Neural crest cell (in vitro differentiated cells): ENCODE measurements around the gene TOM1L2. TPM values are rescaled to one million over a fixed set of nuclear protein-coding genes. Genes with fewer than 3 reads are reported as not detected.

Source experiments
- DNase-seq: peaks from one replicate; pipeline ENCODE4 v3.0.0; 2021; ENCODE audit warnings: low read depth, mixed read lengths, low spot score
- H3K27ac Mint-ChIP-seq: one replicate; pipeline ENCODE4 v1.8.0; 2021; ENCODE audit warnings: mild to moderate bottlenecking, mixed read lengths; ENCODE audit not compliant: unreplicated experiment
- H3K27me3 Mint-ChIP-seq: 2 replicates; pipeline ENCODE4 v1.8.0; 2021; ENCODE audit warnings: low read depth, mild to moderate bottlenecking, mixed read lengths
- H3K36me3 Mint-ChIP-seq: 2 replicates; pipeline ENCODE4 v1.8.0; 2021; ENCODE audit warnings: low read depth, mild to moderate bottlenecking, mixed read lengths
- H3K4me1 Mint-ChIP-seq: 2 replicates; pipeline ENCODE4 v1.8.0; 2021; ENCODE audit warnings: mixed read lengths
- H3K4me3 Mint-ChIP-seq: one replicate; pipeline ENCODE4 v1.8.0; 2021; ENCODE audit warnings: mild to moderate bottlenecking, mixed read lengths
- H3K9me3 Mint-ChIP-seq: 2 replicates; pipeline ENCODE4 v1.8.0; 2021; ENCODE audit warnings: mixed read lengths
- CTCF ChIP-seq: fragments of 200-600 bp; sonication (generic); conservative IDR thresholded peaks from 2 replicates; pipeline ENCODE4 v1.5.0; 2021; ENCODE audit warnings: antibody characterized with exemption, mild to moderate bottlenecking
- total RNA-seq: library from RNA; stranded (reverse); gene quantifications from 2 replicates; pipeline ENCODE4 v1.2.1, GENCODE V29; 2021

The TOM1L2 gene
- total RNA-seq, 1 donor from 2014 or later, result 15.9 TPM

GRCh38 chr17:17970699-17971430 lies 1.3 kb downstream of the TOM1L2 start:
- H3K9me3 Mint-ChIP-seq, result no peaks in the 10 kb centered on the region
- peaks cover 20% of the 10 kb centered on the region for H3K4me1 Mint-ChIP-seq
- no peak overlapping the region for H3K27ac Mint-ChIP-seq
- DNase-seq, result no peak
- H3K4me3 Mint-ChIP-seq, result peak overlapping the region; percentile 85
- no peaks in the 10 kb centered on the region for H3K36me3 Mint-ChIP-seq
- H3K27me3 Mint-ChIP-seq, result no peaks in the 10 kb centered on the region
- TF ChIP-seq CTCF, result no peak

GRCh38 chr17:17966399-17966798 lies 5.8 kb downstream of the TOM1L2 start:
- no peaks in the 10 kb centered on the region for H3K9me3 Mint-ChIP-seq
- no peak for DNase-seq
- H3K4me3 Mint-ChIP-seq, result no peak overlapping the region
- TF ChIP-seq CTCF, result no peak
- H3K36me3 Mint-ChIP-seq, result no peaks in the 10 kb centered on the region
- no peak overlapping the region for H3K27ac Mint-ChIP-seq
- H3K27me3 Mint-ChIP-seq, result no peaks in the 10 kb centered on the region
- H3K4me1 Mint-ChIP-seq, result peaks cover 9% of the 10 kb centered on the region

- Mint-ChIP-seq H3K4me3 (no peak overlapping the region), H3K9me3 (no peaks in the 10 kb centered on the region), H3K4me1 (peaks cover 3% of the 10 kb centered on the region), H3K27ac (peak overlapping the region; percentile 38), H3K27me3 (no peaks in the 10 kb centered on the region), H3K36me3 (no peaks in the 10 kb centered on the region)
- DNase-seq, result no peak
- TF ChIP-seq CTCF, result no peak
Measured at GRCh38 chr17:17965152-17965721, 7.0 kb downstream of the TOM1L2 start.

- H3K4me1 Mint-ChIP-seq, result peaks cover 6% of the 10 kb centered on the region
- no peaks in the 10 kb centered on the region for H3K36me3 Mint-ChIP-seq
- DNase-seq, result no peak
- H3K9me3 Mint-ChIP-seq, result no peaks in the 10 kb centered on the region
- H3K27me3 Mint-ChIP-seq, result no peaks in the 10 kb centered on the region
- H3K27ac Mint-ChIP-seq, result no peak overlapping the region
- no peak for TF ChIP-seq CTCF
- no peak overlapping the region for H3K4me3 Mint-ChIP-seq
Measured at GRCh38 chr17:17964710-17965109, 7.5 kb downstream of the TOM1L2 start.

GRCh38 chr17:17963694-17964436 lies 8.3 kb downstream of the TOM1L2 start:
- H3K4me3 Mint-ChIP-seq, result no peak overlapping the region
- H3K9me3 Mint-ChIP-seq, result no peaks in the 10 kb centered on the region
- no peak overlapping the region for H3K27ac Mint-ChIP-seq
- peaks cover 14% of the 10 kb centered on the region for H3K4me1 Mint-ChIP-seq
- H3K27me3 Mint-ChIP-seq, result no peaks in the 10 kb centered on the region
- TF ChIP-seq CTCF, result no peak
- no peak for DNase-seq
- no peaks in the 10 kb centered on the region for H3K36me3 Mint-ChIP-seq
